Neuron (in vitro differentiated cells): Measurements from ENCODE around the gene PSMD5.
"Not testable (repeated sequence)": the region's sequence is repeated elsewhere in the genome, so short reads cannot be mapped to it uniquely, and the experiment has no call there.

Source experiments
- H2AFZ ChIP-seq: one replicate; pipeline ENCODE4 v1.6.1; 2013; ENCODE audit warnings: low read depth, mild to moderate bottlenecking, inconsistent platforms, low read length, moderate library complexity
- H3K27me3 ChIP-seq: one replicate; pipeline ENCODE4 v1.6.1; 2013; ENCODE audit warnings: low read length; ENCODE audit not compliant: insufficient read depth
- H3K36me3 ChIP-seq: one replicate; pipeline ENCODE4 v1.6.1; 2013; ENCODE audit warnings: low read length; ENCODE audit not compliant: insufficient read depth
- H3K4me1 ChIP-seq: one replicate; pipeline ENCODE4 v1.6.1; 2013; ENCODE audit warnings: low read length; ENCODE audit not compliant: insufficient read depth
- H3K4me3 ChIP-seq: 2 replicates; pipeline ENCODE4 v1.5.1; 2013; ENCODE audit warnings: mild to moderate bottlenecking, low read length, moderate library complexity
- H3K9me3 ChIP-seq: one replicate; pipeline ENCODE4 v1.6.1; 2013; ENCODE audit warnings: low read length

PSMD5 gene

DNA sequence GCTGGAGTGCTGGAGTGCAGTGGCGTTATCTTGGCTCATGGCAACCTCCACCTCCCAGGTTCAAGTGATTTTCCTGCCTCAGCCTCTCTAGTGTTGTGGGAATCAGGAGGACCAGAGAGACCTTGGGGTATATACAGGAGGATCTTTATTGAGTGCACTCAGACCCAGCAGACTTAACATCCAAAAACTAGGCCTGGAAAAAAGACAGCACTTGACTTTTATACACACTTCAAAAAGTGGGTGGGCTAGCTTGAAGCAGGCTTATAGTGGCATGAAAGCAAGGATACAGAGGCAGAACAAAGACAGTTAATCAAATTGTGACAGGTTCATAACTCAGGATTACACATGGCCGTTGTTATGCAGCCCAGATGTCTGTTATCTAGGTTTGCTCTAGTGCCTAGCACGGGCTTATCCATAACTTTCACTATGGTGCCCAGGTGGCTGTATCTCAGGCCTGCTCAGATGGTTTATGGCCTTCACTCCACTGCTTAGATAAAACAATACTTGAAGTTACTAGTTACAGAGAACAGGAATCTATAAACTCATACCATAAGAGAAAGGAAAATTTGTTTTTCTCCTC lies 37.8 kb downstream of the PSMD5 start:
- not testable (repeated sequence) for H3K36me3 ChIP-seq, H2AFZ ChIP-seq, H3K9me3 ChIP-seq, H3K4me1 ChIP-seq, H3K27me3 ChIP-seq, H3K4me3 ChIP-seq

DNA sequence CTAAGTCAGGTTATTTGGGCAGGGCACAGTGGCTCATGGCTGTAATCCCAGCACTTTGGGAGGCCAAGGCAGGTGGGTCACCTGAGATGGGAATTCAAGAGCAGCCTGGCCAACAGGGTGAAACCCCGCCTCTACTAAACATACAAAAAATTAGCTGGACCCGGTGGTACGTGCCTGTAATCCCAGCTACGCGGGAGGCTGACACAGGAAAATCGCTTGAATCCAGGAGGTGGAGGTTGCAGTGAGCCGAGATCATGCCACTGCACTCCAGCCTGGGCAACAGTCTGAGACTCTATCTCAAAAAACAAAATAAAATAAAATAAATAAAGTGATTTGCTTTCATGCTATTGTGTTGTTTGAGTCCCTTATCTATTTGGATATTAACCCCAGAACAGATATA lies 41.3 kb downstream of the PSMD5 start:
- Histone ChIP-seq H2AFZ (no peak overlapping the region), H3K4me3 (no peak overlapping the region), H3K9me3 (no peaks in the 10 kb centered on the region), H3K36me3 (no peaks in the 10 kb centered on the region), H3K27me3 (no peaks in the 10 kb centered on the region), H3K4me1 (no peaks in the 10 kb centered on the region)

DNA sequence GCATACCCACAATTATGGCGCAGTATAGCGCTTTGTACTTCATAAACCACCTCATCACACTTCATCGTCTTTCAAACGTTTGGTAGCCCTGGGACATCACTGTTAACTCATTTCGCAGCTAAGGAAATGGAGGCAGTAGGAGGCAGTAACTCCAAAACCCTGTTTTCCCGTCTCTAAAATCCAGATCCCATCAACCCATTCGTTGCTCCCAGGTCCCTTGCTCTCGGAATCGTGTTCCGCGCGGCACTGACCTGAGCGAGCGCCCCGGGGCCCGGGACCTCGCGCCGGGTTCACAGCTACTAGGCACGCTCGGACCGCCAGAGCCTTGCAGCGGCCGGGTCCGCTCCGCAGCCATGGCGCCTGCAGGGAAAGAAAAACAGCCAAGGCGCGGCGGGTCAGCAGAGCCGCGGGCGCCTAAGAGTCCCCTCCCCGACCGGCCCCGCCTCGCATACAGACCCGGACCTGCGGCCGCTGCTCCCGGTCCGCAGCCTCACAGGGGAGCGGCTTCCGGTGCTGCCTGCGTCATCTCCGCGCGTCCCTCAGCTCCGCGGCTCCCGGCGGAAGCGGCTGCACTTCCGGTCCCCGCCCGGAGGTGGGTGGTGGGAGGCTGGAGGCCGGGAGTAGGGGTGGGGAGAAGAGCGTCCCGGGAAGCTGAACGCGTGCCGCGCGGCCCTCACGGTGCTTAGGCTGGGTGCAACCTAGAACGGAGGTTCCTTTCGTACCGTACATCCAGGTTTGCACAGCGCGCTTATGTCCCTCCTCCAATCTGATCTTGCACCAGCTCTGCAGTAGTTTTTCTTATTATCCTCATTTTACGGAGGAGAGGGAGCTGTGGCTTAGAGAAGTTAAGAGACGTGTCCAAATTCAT lies 49.6 kb downstream of the PSMD5 start, which contains the start of gene FBXW2:
Gene FBXW2 (minus strand): TSS at position 519 of the 868 bp plus-strand sequence. CDS start 5,158 bp downstream, outside the sequence.
- H2AFZ ChIP-seq, result peak within 1 kb of the TSS; percentile 83
- H3K4me3 ChIP-seq, result peak within 1 kb of the TSS; percentile 84
- peaks cover 20% of the 10 kb centered on the region for H3K36me3 ChIP-seq
- no peaks in the 10 kb centered on the region for H3K27me3 ChIP-seq
- H3K4me1 ChIP-seq, result peaks cover 21% of the 10 kb centered on the region
- no peaks in the 10 kb centered on the region for H3K9me3 ChIP-seq

DNA sequence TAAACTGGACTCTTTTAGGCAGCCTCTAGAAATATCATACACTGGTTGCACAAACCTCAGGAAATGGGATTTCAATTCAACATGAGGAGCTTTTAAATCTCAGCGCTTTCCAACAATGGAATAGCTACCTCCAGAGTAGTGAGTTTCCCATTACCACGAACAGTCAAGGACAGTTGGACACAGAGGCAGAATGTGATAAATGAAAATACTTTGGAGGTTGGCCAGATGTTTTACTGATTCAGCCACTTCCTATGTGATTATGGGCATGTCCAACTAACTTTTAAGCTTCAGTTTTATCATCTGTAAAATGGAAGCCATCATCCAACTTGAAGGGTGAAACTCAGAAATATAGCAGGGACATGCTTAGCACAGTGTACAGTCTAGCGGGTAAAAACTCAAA lies 51.6 kb downstream of the PSMD5 start:
- Histone ChIP-seq H3K4me3 (no peak overlapping the region), H3K36me3 (peaks cover 34% of the 10 kb centered on the region), H3K9me3 (no peaks in the 10 kb centered on the region), H3K27me3 (no peaks in the 10 kb centered on the region), H2AFZ (no peak overlapping the region), H3K4me1 (peaks cover 21% of the 10 kb centered on the region)

DNA sequence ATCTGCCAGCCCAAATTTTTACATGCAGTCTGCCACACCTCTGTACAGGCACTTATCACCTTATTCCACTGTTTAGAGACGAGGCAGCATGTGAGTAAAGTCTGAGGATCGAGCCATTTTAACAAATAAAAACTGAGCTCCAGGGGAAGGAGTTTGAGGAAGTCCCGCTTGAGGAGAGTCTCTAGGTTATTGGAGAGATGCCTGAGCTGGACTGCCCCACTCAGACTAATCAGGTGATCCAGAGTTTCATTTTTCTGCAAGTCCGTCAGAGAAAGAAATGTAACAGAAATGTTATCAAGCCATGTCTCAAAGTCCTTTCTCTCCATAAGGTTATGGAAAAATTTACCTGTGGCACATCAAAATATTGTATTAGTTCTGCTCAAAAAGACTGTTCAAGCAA lies 54.8 kb downstream of the PSMD5 start:
- Histone ChIP-seq H3K27me3 (no peaks in the 10 kb centered on the region), H3K36me3 (peaks cover 41% of the 10 kb centered on the region), H3K4me1 (peaks cover 12% of the 10 kb centered on the region), H2AFZ (no peak overlapping the region), H3K9me3 (no peaks in the 10 kb centered on the region), H3K4me3 (no peak overlapping the region)

DNA sequence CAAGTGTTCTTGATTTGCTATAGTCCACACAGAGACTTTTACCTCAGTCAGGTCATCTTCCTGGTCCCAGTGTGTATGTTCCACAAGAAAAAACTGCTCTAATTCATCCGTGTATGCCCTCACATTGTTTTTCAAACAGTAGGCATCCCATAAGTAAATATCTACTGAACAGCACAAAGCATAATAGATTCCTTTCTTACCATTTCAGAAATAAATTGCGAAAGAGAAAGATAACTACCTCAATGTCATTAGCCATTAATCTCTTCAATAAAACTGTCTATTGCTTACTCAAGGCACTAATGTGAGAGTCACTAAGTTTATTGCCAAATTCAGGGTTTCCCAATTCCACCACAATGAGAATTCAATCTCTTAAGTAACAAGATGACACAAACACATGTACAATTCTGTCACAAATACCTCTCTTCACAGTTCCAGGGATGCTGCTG lies 59.1 kb downstream of the PSMD5 start:
- Histone ChIP-seq H3K4me3 (no peak overlapping the region), H3K36me3 (peaks cover 46% of the 10 kb centered on the region), H3K9me3 (no peaks in the 10 kb centered on the region), H3K4me1 (no peaks in the 10 kb centered on the region), H3K27me3 (no peaks in the 10 kb centered on the region), H2AFZ (no peak overlapping the region)

DNA sequence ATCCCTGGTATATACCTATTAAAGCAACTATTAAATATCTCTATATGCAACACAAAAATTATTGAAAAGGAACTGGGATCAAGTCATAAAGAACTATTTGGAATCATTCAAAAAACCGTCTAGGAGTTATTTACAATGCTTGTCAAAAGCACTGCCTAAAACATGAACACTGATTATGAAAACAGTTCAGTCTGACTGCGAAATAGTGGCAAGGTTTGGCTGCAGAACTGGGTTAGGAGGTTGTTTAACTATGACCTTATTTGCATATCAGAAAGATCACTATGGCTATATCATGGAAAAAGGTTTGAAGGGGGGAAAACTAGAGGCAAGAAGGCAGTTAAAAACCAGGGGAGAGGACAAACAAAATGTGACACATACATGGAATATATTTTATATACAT lies 61.5 kb downstream of the PSMD5 start:
- Histone ChIP-seq H3K4me3 (no peak overlapping the region), H3K36me3 (peaks cover 51% of the 10 kb centered on the region), H3K4me1 (no peaks in the 10 kb centered on the region), H3K9me3 (no peaks in the 10 kb centered on the region), H2AFZ (no peak overlapping the region), H3K27me3 (no peaks in the 10 kb centered on the region)

DNA sequence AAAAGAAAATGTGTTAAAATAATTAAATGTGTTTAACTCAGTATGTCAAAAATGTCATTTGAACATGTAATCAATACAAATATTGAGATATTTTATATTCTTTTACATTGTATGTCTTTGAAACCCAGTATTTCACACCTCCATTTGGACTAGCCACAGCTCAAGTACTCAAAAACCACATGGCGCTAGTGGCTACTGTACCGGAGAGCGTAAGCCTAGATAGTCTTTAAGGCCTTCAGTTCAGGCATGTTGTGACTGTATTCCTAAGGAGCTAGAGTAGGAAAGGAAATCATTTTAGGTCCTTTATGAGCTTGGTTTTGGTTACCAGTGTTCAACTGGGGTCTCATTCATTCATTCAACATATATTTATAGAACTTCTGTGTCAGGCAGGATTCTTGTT lies 62.4 kb downstream of the PSMD5 start:
- Histone ChIP-seq H3K36me3 (peaks cover 53% of the 10 kb centered on the region), H3K4me1 (no peaks in the 10 kb centered on the region), H3K27me3 (no peaks in the 10 kb centered on the region), H2AFZ (no peak overlapping the region), H3K9me3 (no peaks in the 10 kb centered on the region), H3K4me3 (no peak overlapping the region)

DNA sequence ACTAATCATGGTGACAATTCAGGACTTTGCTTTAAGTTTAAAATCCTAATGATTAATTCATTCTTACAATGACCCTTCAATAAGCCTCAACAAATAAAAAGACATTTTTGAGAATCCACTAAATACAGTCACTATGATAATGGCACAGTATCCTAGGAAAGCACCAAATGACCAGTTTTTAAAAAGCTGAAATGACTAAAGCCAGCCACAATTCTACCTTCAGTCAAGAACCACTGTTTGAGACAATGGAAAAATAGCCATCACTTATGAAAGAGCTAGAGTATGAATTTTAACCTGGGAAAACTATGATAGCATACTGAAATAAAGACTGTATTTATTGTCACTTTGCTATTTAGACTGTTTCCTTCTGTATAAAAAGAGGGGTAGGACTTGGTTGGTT lies 63.5 kb downstream of the PSMD5 start:
- Histone ChIP-seq H3K36me3 (peaks cover 58% of the 10 kb centered on the region), H3K27me3 (no peaks in the 10 kb centered on the region), H3K4me1 (no peaks in the 10 kb centered on the region), H3K4me3 (no peak overlapping the region), H2AFZ (no peak overlapping the region), H3K9me3 (no peaks in the 10 kb centered on the region)

DNA sequence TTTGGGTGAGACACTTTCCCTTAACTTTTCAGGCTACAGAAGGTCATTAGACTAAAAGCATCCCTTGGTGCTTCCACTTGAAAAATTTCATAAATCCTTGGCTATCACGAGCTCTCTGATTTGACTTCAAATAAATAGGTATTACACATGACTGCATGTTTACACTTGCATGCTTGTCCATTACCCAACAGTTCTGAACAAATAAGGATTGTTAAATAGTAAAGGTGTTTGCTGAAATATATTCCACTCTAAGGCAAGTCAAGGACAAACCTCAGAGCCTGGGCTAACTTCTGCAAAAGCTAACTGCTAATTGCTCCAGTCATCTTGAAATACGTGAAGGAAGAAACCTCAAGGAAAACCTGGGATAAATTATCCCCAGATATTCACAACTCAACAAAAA lies 64.0 kb downstream of the PSMD5 start:
- Histone ChIP-seq H3K4me1 (no peaks in the 10 kb centered on the region), H3K27me3 (no peaks in the 10 kb centered on the region), H3K9me3 (no peaks in the 10 kb centered on the region)

DNA sequence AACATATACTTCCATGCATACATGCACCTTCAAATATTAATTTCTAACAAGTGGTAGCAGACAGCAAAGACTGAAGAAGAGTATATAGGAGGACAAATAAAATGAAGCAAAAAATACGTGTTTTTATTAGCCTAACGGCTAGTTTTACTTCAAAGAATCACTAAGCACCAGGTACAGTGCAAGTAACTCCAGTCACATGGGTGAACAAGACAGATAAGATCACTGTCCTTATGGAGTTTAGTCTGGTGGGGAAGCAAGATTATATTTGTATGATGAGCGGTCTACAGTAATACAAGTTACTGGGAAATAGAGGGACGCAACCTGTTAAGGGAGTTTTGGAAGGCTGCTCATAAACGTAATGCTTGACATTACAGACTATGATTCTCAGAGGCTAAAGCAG lies 65.5 kb downstream of the PSMD5 start:
- H3K4me1 ChIP-seq, result no peaks in the 10 kb centered on the region
- no peaks in the 10 kb centered on the region for H3K9me3 ChIP-seq
- H3K4me3 ChIP-seq, result no peak overlapping the region
- H3K27me3 ChIP-seq, result no peaks in the 10 kb centered on the region
- H3K36me3 ChIP-seq, result peaks cover 68% of the 10 kb centered on the region
- H2AFZ ChIP-seq, result no peak overlapping the region

More for the DNA sequence above, 64.0 kb downstream of the PSMD5 start:
- H2AFZ ChIP-seq, result no peak overlapping the region
- no peak overlapping the region for H3K4me3 ChIP-seq
- peaks cover 59% of the 10 kb centered on the region for H3K36me3 ChIP-seq

DNA sequence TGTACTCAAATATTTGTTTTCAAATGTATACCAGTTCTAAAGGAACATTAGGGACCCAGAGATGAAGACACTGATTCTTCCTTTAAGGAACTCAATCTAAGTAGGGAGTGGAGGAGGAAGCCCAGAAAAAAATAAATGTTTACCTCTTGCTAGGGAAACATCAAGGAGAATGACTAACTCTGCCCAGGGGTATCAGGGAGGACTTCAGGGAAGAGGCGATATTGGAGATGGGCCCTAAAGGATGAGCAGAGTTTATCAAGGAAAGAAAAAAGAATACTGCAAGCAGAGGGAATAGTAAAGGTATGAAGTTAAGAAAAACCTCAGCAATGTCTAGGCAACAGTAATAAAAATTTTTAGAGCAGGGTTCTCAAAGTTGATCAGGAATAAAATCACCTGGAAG lies 65.9 kb downstream of the PSMD5 start:
- H3K4me3 ChIP-seq, result no peak overlapping the region
- H3K27me3 ChIP-seq, result no peaks in the 10 kb centered on the region
- no peaks in the 10 kb centered on the region for H3K9me3 ChIP-seq
- peaks cover 69% of the 10 kb centered on the region for H3K36me3 ChIP-seq
- no peaks in the 10 kb centered on the region for H3K4me1 ChIP-seq
- H2AFZ ChIP-seq, result no peak overlapping the region

DNA sequence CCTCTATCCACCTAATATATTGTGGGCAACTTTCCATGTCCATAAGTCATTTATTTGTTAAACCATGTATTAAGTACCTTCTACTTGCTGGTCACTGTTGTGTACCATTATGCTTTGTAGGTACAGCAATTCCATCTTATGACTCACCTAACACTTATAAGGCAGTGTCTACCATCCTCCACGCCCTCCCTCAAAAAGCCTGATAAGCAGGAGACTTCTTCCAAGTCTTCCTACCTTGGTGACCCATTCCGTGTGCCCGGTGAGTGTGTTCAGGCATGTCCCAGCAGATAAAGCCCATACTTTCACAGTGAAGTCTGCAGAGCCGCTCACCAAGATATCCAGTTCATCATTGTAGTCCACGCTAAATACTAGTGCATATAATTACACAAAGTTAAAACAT lies 66.9 kb downstream of the PSMD5 start:
- H2AFZ ChIP-seq, result no peak overlapping the region
- H3K4me3 ChIP-seq, result no peak overlapping the region
- no peaks in the 10 kb centered on the region for H3K9me3 ChIP-seq
- peaks cover 76% of the 10 kb centered on the region for H3K36me3 ChIP-seq
- no peaks in the 10 kb centered on the region for H3K27me3 ChIP-seq
- no peaks in the 10 kb centered on the region for H3K4me1 ChIP-seq
